ENCODE measurements around the gene GPR18.

The GPR18 gene

GRCh38 chr13:99258210-99258860 lies at the start of gene GPR18:
GPR18 (minus strand) TSS chr13:99258379; CDS start chr13:99255872, 2,507 bp downstream.
- DNase-seq (ENCODE audit: low read depth), result no peak

GRCh38 chr13:99307648-99308339 lies 49.6 kb upstream of the GPR18 start:
- DNase-seq (ENCODE audit: low read depth), result no peak

GRCh38 chr13:99307247-99307646 lies 49.1 kb upstream of the GPR18 start, which contains the start of gene GPR183:
GPR183 (minus strand) TSS chr13:99307399; CDS start chr13:99296145, 11,254 bp downstream.
- DNase-seq (ENCODE audit: low read depth), result no peak

- DNase-seq (ENCODE audit: low read depth), result no peak
Measured at GRCh38 chr13:99305566-99305965, 47.4 kb upstream of the GPR18 start.

- DNase-seq (ENCODE audit: low read depth), result no peak
Measured at GRCh38 chr13:99305158-99305557, 47.0 kb upstream of the GPR18 start.

- DNase-seq (ENCODE audit: low read depth), result no peak
Measured at GRCh38 chr13:99304541-99304940, 46.4 kb upstream of the GPR18 start.

- no peak for DNase-seq (ENCODE audit: low read depth)
Measured at GRCh38 chr13:99303863-99304521, 45.8 kb upstream of the GPR18 start.

- DNase-seq (ENCODE audit: low read depth), result no peak
Measured at GRCh38 chr13:99302637-99303505, 44.7 kb upstream of the GPR18 start.

GRCh38 chr13:99301913-99302636 lies 43.9 kb upstream of the GPR18 start:
- no peak for DNase-seq (ENCODE audit: low read depth)

GRCh38 chr13:99301056-99301838 lies 43.1 kb upstream of the GPR18 start:
- no peak for DNase-seq (ENCODE audit: low read depth)

GRCh38 chr13:99299920-99300341 lies 41.8 kb upstream of the GPR18 start:
- DNase-seq (ENCODE audit: low read depth), result no peak

GRCh38 chr13:99299256-99299919 lies 41.2 kb upstream of the GPR18 start:
- DNase-seq (ENCODE audit: low read depth), result no peak

- no peak for DNase-seq (ENCODE audit: low read depth)
Measured at GRCh38 chr13:99298056-99298455, 39.9 kb upstream of the GPR18 start.

GRCh38 chr13:99297331-99297730 lies 39.2 kb upstream of the GPR18 start:
- no peak for DNase-seq (ENCODE audit: low read depth)

- DNase-seq (ENCODE audit: low read depth), result no peak
Measured at GRCh38 chr13:99296398-99296797, 38.2 kb upstream of the GPR18 start.

- no peak for DNase-seq (ENCODE audit: low read depth)
Measured at GRCh38 chr13:99295488-99296252, 37.5 kb upstream of the GPR18 start.

- no peak for DNase-seq (ENCODE audit: low read depth)
Measured at GRCh38 chr13:99294958-99295357, 36.8 kb upstream of the GPR18 start.

- DNase-seq (ENCODE audit: low read depth), result no peak
Measured at GRCh38 chr13:99294198-99294597, 36.0 kb upstream of the GPR18 start.

- DNase-seq (ENCODE audit: low read depth), result no peak
Measured at GRCh38 chr13:99293178-99293577, 35.0 kb upstream of the GPR18 start.

Data from CMK (cell line).